Mesenchymal stem cell (in vitro differentiated cells and primary cell): Measurements from ENCODE around the gene GAB2.
A peak's percentile ranks its signal among the peaks of the same experiment; 100 is the strongest.

Experiments used
- DNase-seq: peaks from one replicate; pipeline ENCODE4 v3.0.0-alpha.2; 2013
- H2AFZ ChIP-seq: one replicate; pipeline ENCODE4 v1.6.1; 2013; ENCODE audit warnings: low read depth, mild to moderate bottlenecking, control low read depth, inconsistent platforms, low read length, moderate library complexity
- H2AK5ac ChIP-seq: 2 replicates; pipeline ENCODE4 v1.6.1; 2013; ENCODE audit warnings: low read length, moderate library complexity, mild to moderate bottlenecking, inconsistent platforms; ENCODE audit not compliant: severe bottlenecking
- H2BK120ac ChIP-seq: one replicate; pipeline ENCODE4 v1.6.1; 2013; ENCODE audit warnings: low read depth, mild to moderate bottlenecking, inconsistent platforms, low read length, moderate library complexity
- H2BK12ac ChIP-seq, 2 experiments: one replicate each; pipeline ENCODE4 v1.6.1; 2013; ENCODE audit warnings: inconsistent platforms in 2 of 2, low read length in 2 of 2, mild to moderate bottlenecking in 2 of 2, moderate library complexity in 2 of 2, control low read depth in 1 of 2
- H2BK15ac ChIP-seq: one replicate; pipeline ENCODE4 v1.6.1; 2013; ENCODE audit warnings: mild to moderate bottlenecking, low read depth, inconsistent platforms; ENCODE audit not compliant: poor library complexity, severe bottlenecking
- H2BK5ac ChIP-seq: 2 replicates; pipeline ENCODE4 v1.6.1; 2013; ENCODE audit warnings: low read depth, mild to moderate bottlenecking, low read length, control low read depth, inconsistent platforms; ENCODE audit not compliant: poor library complexity, severe bottlenecking
- H3K14ac ChIP-seq, 2 experiments: one replicate each; pipeline ENCODE4 v1.6.1; 2013; ENCODE audit warnings: inconsistent platforms in 2 of 2, low read length in 2 of 2, control low read depth in 1 of 2, mild to moderate bottlenecking in 1 of 2, moderate library complexity in 1 of 2
- H3K18ac ChIP-seq, 2 experiments: one replicate each; pipeline ENCODE4 v1.6.1; 2013; ENCODE audit warnings: inconsistent platforms in 2 of 2, low read length in 2 of 2, control low read depth in 1 of 2, low read depth in 1 of 2, mild to moderate bottlenecking in 1 of 2
- H3K23ac ChIP-seq, 2 experiments: one replicate each; pipeline ENCODE4 v1.6.1; 2013; ENCODE audit warnings: inconsistent platforms in 2 of 2, low read length in 2 of 2, mild to moderate bottlenecking in 2 of 2, moderate library complexity in 2 of 2, control low read depth in 1 of 2
- H3K27ac ChIP-seq: 2 replicates; pipeline ENCODE4 v1.5.1; 2013; ENCODE audit warnings: mild to moderate bottlenecking, moderate library complexity, low read length, control low read depth, inconsistent platforms; ENCODE audit not compliant: poor library complexity, severe bottlenecking
- H3K27me3 ChIP-seq, 2 experiments: 2 replicates each; pipeline versions ENCODE4 v1.6.1 to v1.7.0; 2013; ENCODE audit warnings: low read length in 2 of 2, mild to moderate bottlenecking in 2 of 2, moderate library complexity in 2 of 2, control low read depth in 1 of 2, inconsistent platforms in 1 of 2; ENCODE audit not compliant: control insufficient read depth in 1 of 2, insufficient read depth in 1 of 2
- H3K36me3 ChIP-seq, 2 experiments: 2 replicates each; pipeline versions ENCODE4 v1.6.1 to v1.7.0; 2013; ENCODE audit warnings: low read length in 2 of 2, control low read depth in 1 of 2, inconsistent platforms in 1 of 2, low read depth in 1 of 2, mild to moderate bottlenecking in 1 of 2; ENCODE audit not compliant: insufficient read depth in 2 of 2, control insufficient read depth in 1 of 2
- H3K4ac ChIP-seq, 2 experiments: one replicate each; pipeline ENCODE4 v1.6.1; 2013; ENCODE audit warnings: inconsistent platforms in 2 of 2, low read length in 2 of 2, mild to moderate bottlenecking in 2 of 2, moderate library complexity in 2 of 2, control low read depth in 1 of 2, low read depth in 1 of 2
- H3K4me1 ChIP-seq: 2 replicates; pipeline ENCODE4 v1.6.1; 2013; ENCODE audit warnings: low read depth, low read length, control low read depth; ENCODE audit not compliant: control insufficient read depth, insufficient read depth
- H3K4me2 ChIP-seq: 2 replicates; pipeline ENCODE4 v1.6.1; 2013; ENCODE audit warnings: low read length, mild to moderate bottlenecking, inconsistent platforms; ENCODE audit not compliant: poor library complexity, severe bottlenecking
- H3K4me3 ChIP-seq, 2 experiments: 2 replicates each; pipeline versions ENCODE4 v1.5.1 to v1.7.0; 2013; ENCODE audit warnings: low read length in 2 of 2, mild to moderate bottlenecking in 2 of 2, control low read depth in 1 of 2, low read depth in 1 of 2; ENCODE audit not compliant: insufficient read depth in 1 of 2
- H3K79me1 ChIP-seq: replicated peaks from 2 replicates; pipeline ENCODE4 v1.6.1; 2013; ENCODE audit warnings: mild to moderate bottlenecking, control low read depth, low read length, inconsistent platforms; ENCODE audit not compliant: poor library complexity, severe bottlenecking
- H3K9ac ChIP-seq: 2 replicates; pipeline ENCODE4 v1.7.0; 2013; ENCODE audit warnings: mild to moderate bottlenecking, low read length, moderate library complexity
- H3K9me3 ChIP-seq: 2 replicates; pipeline ENCODE4 v1.7.0; 2013; ENCODE audit warnings: mild to moderate bottlenecking, low read length; ENCODE audit not compliant: control insufficient read depth
- H4K8ac ChIP-seq: one replicate; pipeline ENCODE4 v1.6.1; 2013; ENCODE audit warnings: inconsistent platforms, mild to moderate bottlenecking, low read length, moderate library complexity
- H4K91ac ChIP-seq: one replicate; pipeline ENCODE4 v1.6.1; 2013; ENCODE audit warnings: mild to moderate bottlenecking, low read length, inconsistent platforms
- WGBS: methylation state at CpG from one replicate; pipeline ENCODE4 v1.1.7; 2013; ENCODE audit warnings: mixed read lengths; 5-methylcytosine and 5-hydroxymethylcytosine counted together

The GAB2 gene

DNA sequence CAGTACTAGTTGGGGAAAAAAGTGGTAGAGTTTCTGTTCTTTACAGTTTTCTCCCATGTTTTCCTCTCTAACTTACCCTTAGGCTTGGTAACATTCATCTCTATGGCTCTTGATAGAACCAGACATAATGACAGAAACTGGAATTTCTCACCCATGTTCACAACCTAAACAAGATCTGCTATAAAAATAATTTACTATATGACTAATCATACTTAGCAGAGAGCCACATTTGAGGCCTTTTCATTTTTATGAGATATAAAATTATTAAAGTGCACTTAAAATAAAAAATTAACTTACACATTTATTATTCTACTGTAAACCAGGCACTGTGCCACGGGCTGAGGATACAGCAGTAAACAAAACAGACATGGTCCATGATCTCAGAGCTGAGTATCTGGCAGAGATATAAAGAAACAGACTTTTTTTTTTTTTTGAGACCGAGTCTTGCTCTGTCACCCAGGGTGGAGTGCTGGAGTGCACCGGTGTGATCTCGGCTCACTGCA lies 98.1 kb downstream of the GAB2 start:
- DNase-seq, result peak; percentile 43
- WGBS, result 55% methylated on average over 4 of the region's 4 CpGs
- peaks cover 35% of the 10 kb centered on the region for H3K79me1 ChIP-seq
- no peak overlapping the region for H2AFZ ChIP-seq
- no peak overlapping the region for H3K14ac ChIP-seq
- H3K18ac ChIP-seq, result no peak overlapping the region
- no peaks in the 10 kb centered on the region for H3K4me1 ChIP-seq
- no peaks in the 10 kb centered on the region for H3K27me3 ChIP-seq
- no peak overlapping the region for H2BK12ac ChIP-seq
- H3K4me3 ChIP-seq, result no peak overlapping the region
- H3K36me3 ChIP-seq, result no peaks in the 10 kb centered on the region
- H4K8ac ChIP-seq, result no peak overlapping the region
- no peak overlapping the region for H2BK15ac ChIP-seq
- H3K4me2 ChIP-seq, result no peak overlapping the region
- H3K23ac ChIP-seq, result no peak overlapping the region
- no peak overlapping the region for H4K91ac ChIP-seq
- no peak overlapping the region for H3K27ac ChIP-seq
- no peak overlapping the region for H2BK120ac ChIP-seq
- H3K9ac ChIP-seq, result peak overlapping the region; percentile 64
- no peak overlapping the region for H2AK5ac ChIP-seq
- no peak overlapping the region for H2BK5ac ChIP-seq
- no peak overlapping the region for H3K4ac ChIP-seq
- no peaks in the 10 kb centered on the region for H3K9me3 ChIP-seq

DNA sequence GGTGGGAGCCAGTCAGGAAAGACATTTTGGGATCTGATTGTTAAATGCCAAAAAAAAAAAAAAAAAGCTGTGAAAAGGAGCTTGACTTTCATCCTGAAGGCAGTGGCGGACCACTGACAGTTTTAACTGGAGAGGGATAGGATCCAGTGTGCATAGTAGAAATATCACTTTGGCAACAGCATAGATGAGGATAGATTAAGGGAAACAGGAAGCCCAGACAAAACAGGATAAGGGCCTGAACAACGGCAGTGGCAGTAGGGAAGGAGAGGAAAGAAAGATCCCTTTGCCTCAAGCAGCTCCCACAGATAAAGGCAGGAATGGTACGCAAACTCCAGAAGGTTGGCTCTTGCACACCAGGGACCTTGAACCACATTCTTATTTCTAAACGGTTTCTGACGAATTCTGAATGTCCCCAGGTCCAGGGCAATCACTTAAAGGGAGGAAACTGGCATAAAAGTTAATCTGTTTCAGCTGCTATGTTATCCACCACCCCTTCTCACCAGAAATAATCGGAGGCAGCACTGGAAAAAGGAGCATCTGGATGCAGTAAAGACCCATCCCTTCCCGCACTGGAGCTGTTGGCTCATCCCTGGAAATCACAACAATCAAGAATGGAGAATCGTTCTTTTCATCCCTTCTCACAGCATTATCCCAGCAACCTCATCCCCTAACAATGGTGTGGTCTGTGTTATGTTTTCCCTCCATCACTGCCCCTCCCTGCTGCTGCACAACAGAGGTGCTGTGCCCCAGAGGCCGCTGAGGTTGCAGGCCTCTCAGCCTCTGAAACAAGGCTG lies 99.1 kb downstream of the GAB2 start:
- H3K9me3 ChIP-seq, result no peaks in the 10 kb centered on the region
- H2AK5ac ChIP-seq, result no peak overlapping the region
- no peak overlapping the region for H3K14ac ChIP-seq
- no peak overlapping the region for H3K27ac ChIP-seq
- no peak overlapping the region for H2BK12ac ChIP-seq
- H3K79me1 ChIP-seq, result peaks cover 37% of the 10 kb centered on the region
- H3K9ac ChIP-seq, result peak overlapping the region; percentile 64
- H2AFZ ChIP-seq, result no peak overlapping the region
- H2BK120ac ChIP-seq, result no peak overlapping the region
- no peak overlapping the region for H2BK15ac ChIP-seq
- no peaks in the 10 kb centered on the region for H3K27me3 ChIP-seq
- no peak overlapping the region for H2BK5ac ChIP-seq
- H3K4me2 ChIP-seq, result no peak overlapping the region
- WGBS, result 69% methylated on average over 9 of the region's 9 CpGs
- no peak overlapping the region for H3K23ac ChIP-seq
- peak overlapping the region in 1 of 2 experiments; percentile 31 for H3K4me3 ChIP-seq
- no peak overlapping the region for H4K91ac ChIP-seq
- DNase-seq, result no peak
- no peak overlapping the region for H3K4ac ChIP-seq
- H3K36me3 ChIP-seq, result no peaks in the 10 kb centered on the region
- H3K4me1 ChIP-seq, result no peaks in the 10 kb centered on the region
- H3K18ac ChIP-seq, result no peak overlapping the region
- H4K8ac ChIP-seq, result no peak overlapping the region

DNA sequence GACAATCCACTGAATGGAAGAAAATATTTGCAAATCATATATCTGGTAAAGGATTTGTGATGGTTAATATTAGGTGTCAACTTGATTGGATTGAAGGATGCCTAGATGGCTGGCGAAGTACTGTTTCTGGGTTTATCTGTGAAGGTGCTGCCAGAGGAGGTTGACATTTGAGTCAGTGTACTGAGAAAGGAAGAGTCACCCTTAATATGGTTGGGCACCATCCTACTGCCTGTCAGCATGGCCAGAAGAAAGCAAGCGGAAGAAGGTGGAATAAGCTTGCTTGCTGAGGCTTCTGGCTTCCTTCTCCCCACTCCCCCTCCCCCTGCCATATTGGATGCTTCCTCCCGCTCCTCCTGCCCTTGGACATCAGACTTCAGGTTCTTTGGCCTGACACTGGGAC lies 101.9 kb downstream of the GAB2 start:
- no peak overlapping the region for H3K4me3 ChIP-seq
- H4K8ac ChIP-seq, result no peak overlapping the region
- H2BK15ac ChIP-seq, result no peak overlapping the region
- H2AK5ac ChIP-seq, result no peak overlapping the region
- H3K36me3 ChIP-seq, result no peaks in the 10 kb centered on the region
- no peak overlapping the region for H3K9ac ChIP-seq
- WGBS, result 97% methylated on average over 3 of the region's 3 CpGs
- no peak overlapping the region for H4K91ac ChIP-seq
- H3K18ac ChIP-seq, result no peak overlapping the region
- no peaks in the 10 kb centered on the region for H3K27me3 ChIP-seq
- no peak overlapping the region for H2BK12ac ChIP-seq
- H3K23ac ChIP-seq, result peak overlapping the region in 1 of 2 experiments; percentile 85
- H3K79me1 ChIP-seq, result peaks cover 35% of the 10 kb centered on the region
- H2BK120ac ChIP-seq, result no peak overlapping the region
- no peak overlapping the region for H2AFZ ChIP-seq
- DNase-seq, result no peak
- no peak overlapping the region for H3K4ac ChIP-seq
- no peak overlapping the region for H3K4me2 ChIP-seq
- no peaks in the 10 kb centered on the region for H3K4me1 ChIP-seq
- no peaks in the 10 kb centered on the region for H3K9me3 ChIP-seq
- no peak overlapping the region for H2BK5ac ChIP-seq
- H3K27ac ChIP-seq, result no peak overlapping the region
- H3K14ac ChIP-seq, result no peak overlapping the region

DNA sequence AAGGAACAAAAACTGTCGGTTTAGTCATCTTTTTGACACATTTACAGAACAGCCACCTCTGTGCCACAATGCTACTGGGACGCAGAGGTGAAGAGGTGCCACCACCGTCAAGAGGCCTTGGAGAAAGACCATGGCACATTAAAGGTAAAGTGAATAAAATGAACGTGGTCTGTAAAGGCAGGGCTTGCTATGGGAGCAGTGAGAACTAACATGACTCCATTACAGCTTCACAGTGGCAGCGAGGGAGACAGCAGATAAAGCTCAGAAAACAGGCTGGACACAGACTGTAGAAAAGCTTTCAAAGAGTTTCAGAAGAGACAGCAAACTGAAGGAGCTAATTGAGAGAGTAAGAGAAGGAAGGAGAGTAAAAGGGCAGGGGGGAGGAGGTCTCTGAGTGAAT lies 102.9 kb downstream of the GAB2 start:
- Histone ChIP-seq H3K23ac (no peak overlapping the region), H3K9me3 (no peaks in the 10 kb centered on the region), H3K4me1 (no peaks in the 10 kb centered on the region), H3K27ac (no peak overlapping the region), H2BK15ac (no peak overlapping the region), H4K91ac (no peak overlapping the region), H3K79me1 (peaks cover 31% of the 10 kb centered on the region), H4K8ac (no peak overlapping the region), H2AK5ac (no peak overlapping the region), H2BK120ac (no peak overlapping the region), H2BK12ac (no peak overlapping the region), H3K4me3 (no peak overlapping the region), H2BK5ac (no peak overlapping the region), H3K4me2 (no peak overlapping the region), H2AFZ (no peak overlapping the region), H3K36me3 (no peaks in the 10 kb centered on the region), H3K27me3 (no peaks in the 10 kb centered on the region), H3K4ac (no peak overlapping the region), H3K18ac (peak overlapping the region in 1 of 2 experiments; percentile 46), H3K14ac (no peak overlapping the region), H3K9ac (peak overlapping the region; percentile 11)
- DNase-seq, result no peak
- WGBS, result 64% methylated on average over 5 of the region's 5 CpGs
